GM12878 (cell line): ENCODE results near the gene DUSP16.
A peak's percentile ranks its signal among the peaks of the same experiment; 100 is the strongest.

Experiments
- BCLAF1 ChIP-seq: fragments of 450-650 bp; IDR thresholded peaks from 2 replicates; pipeline ENCODE4 v1.6.1; 2017; ENCODE audit warnings: antibody characterized with exemption, mild to moderate bottlenecking, moderate library complexity
- EZH2 ChIP-seq: IDR thresholded peaks from 2 replicates; pipeline ENCODE4 v1.6.1; 2012; ENCODE audit warnings: low read depth, mild to moderate bottlenecking, control low read depth, inconsistent platforms, low read length, borderline replicate concordance; ENCODE audit not compliant: control insufficient read depth
- PAX5 ChIP-seq: IDR thresholded peaks from 2 replicates; pipeline ENCODE4 v1.6.1; 2011; ENCODE audit warnings: low read depth, low read length, borderline replicate concordance
- POLR2A ChIP-seq: IDR thresholded peaks from 2 replicates; pipeline ENCODE4 v1.6.1; 2011; ENCODE audit warnings: low read depth, mild to moderate bottlenecking, low read length
- SIN3A ChIP-seq: IDR thresholded peaks from 2 replicates; pipeline ENCODE4 v1.6.1; 2012; ENCODE audit warnings: low read depth, low read length, improper control_type of control experiment

DNA sequence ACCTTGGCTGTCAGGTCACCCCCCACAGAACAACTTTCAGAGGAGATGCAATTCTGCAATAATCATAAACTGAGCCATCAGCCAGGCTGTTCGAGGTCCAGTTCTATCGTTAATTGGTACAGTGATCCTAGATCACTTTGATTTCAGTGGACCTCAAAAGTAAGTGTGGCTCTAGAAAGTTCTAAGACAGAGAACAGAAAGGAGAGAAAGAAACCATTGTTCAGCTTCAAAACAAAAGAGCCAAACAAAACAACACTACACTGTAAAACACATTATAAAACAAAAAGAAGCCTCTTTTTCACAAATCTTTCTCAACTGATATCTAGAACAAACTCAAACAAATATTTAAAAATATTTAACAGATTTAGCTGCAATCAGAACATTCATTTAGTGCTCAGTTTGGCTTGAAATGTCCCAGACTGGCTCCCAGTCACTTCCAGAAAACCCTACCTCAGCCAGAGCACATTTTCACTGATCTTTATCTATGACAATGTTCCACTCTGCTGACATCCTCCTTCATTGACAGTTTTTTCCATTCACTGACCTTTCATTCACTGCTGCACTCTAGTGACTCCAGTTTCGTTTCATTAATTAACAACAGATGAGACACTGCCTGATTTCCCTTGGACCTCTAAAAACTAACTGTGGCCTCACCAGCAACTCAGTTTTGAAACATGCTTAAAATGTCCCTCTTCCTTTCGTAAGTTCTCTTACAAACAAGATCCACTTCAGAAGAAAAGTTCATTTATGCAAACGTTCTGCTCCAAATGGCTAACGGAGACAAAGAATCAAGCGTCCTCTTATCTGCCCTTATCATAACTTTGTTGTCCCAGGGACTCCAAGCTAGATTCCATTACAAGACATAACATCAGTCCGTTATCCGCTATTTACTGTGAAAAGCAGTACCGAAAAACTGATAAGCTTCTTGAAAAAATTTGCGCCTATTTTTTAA lies 56.8 kb downstream of the DUSP16 start:
- TF ChIP-seq BCLAF1 (no peak), EZH2 (no peak), PAX5 (peak; percentile 91), POLR2A (no peak), SIN3A (no peak)
